Vagina (tissue), 2 donors: Measurements from ENCODE around the gene CCDC188. TPM values are rescaled to one million over a fixed set of nuclear protein-coding genes. Genes with fewer than 3 reads are reported as not detected.

Source experiments
- DNase-seq, 2 donors: peaks; one replicate each; pipeline ENCODE4 v3.0.0-alpha.2; 2017; ENCODE audit errors: extremely low spot score in 2 of 2
- H3K27ac ChIP-seq: fragments of 200-600 bp; sonication (generic); one replicate; pipeline ENCODE4 v1.5.1; 2019
- H3K27me3 ChIP-seq: fragments of 200-600 bp; sonication (generic); one replicate; pipeline ENCODE4 v1.5.1; 2019
- H3K36me3 ChIP-seq, 2 donors: fragments of 200-600 bp; sonication (generic); one replicate each; pipeline ENCODE4 v1.5.1; 2017 to 2019
- H3K4me1 ChIP-seq: fragments of 200-600 bp; sonication (generic); one replicate; pipeline ENCODE4 v1.5.1; 2019
- H3K4me3 ChIP-seq, 2 donors: fragments of 200-600 bp; sonication (generic); 1 replicate in 1 of 2; 2 replicates in 1 of 2; pipeline ENCODE4 v1.5.1; 2016 to 2019
- H3K9me3 ChIP-seq: fragments of 200-600 bp; sonication (generic); one replicate; pipeline ENCODE4 v1.5.1; 2019
- POLR2A ChIP-seq, 2 donors: fragments of 450-650 bp; IDR thresholded peaks; one replicate each; pipeline ENCODE4 v1.6.1; 2017; ENCODE audit warnings: antibody characterized with exemption in 2 of 2, mild to moderate bottlenecking in 2 of 2, moderate library complexity in 2 of 2
- POLR2AphosphoS5 ChIP-seq, 2 donors: sonication (generic); formaldehyde crosslinking; IDR thresholded peaks; one replicate each; pipeline ENCODE4 v1.9.0; 2017; ENCODE audit warnings: antibody characterized with exemption in 2 of 2, mild to moderate bottlenecking in 2 of 2, low read depth in 1 of 2; ENCODE audit not compliant: insufficient read depth in 1 of 2
- intact Hi-C: fragments of 100-400 bp; cut with DNase I; formaldehyde crosslinking; loops from one replicate; pipeline ENCODE4 v1.15.1; 2023
- total RNA-seq: library from RNA; depleted of rRNA; stranded (reverse); fragments of >200 nt; gene quantifications from one replicate; pipeline ENCODE4 v1.2.3, GENCODE V29; 2016
- TF ChIP-seq, protein P1 (sequence below), 3 experiments: fragments of 450-650 bp in 2 of 3; fragments of 200-600 bp in 1 of 3; sonication (generic) in 1 of 3; IDR thresholded peaks; one replicate each; pipeline ENCODE4 v1.5.1; 2017 to 2019; ENCODE audit warnings: antibody characterized with exemption in 3 of 3, mild to moderate bottlenecking in 2 of 3, moderate library complexity in 2 of 3

Gene CCDC188
- total RNA-seq, 1 donor from 2014 or later: not detected

DNA sequence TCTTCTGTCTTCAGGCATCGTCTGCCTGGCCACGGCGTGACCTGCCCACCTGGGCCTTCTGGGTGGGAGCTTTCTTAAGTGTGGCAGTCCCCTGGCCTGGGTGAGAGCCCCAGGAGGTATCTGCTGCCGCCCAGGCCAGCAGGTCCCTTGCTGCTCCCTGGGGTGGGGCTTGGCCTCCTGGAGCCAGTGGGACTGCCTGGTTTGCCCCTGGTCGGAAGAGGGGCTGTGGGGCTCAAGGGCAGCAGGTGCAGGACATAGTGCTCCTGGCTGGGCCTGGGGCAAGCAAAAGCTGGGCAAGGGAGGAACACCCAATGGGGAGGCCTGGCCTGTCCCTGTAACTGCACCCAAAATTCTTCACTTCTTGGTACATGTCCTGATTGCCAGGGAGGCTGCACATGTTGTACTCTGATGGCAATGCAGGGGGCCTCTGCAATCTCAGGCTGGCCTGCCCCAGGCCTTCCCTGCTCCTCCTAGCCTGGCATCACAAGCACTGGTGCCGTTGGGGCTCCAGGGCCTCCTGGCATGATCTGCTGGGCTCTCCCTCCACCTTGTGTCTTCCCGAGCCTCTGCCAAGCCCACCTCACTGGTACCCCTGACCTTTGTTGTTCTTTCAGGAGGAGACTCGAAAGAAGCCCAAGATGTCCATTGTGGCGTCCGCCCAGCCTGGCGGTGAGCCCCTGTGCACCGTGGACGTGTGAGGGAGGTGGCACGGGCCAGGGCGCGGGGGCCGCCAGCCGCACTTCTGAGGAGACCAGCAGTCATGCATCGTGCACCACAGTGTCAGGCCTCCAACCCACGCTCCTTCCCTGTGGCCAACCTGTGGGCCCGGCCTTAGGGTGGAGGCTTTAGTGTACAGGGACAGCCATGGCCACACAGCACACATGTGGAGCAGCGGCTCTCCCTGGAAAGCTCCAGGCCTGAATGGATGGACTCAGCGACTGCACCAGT, 41.2 kb downstream of the CCDC188 start:
- no peak for DNase-seq
- intact Hi-C loops: loop anchor here (10.0 kb wide), 1 partner anchor 1965 kb away; no protein-coding TSS in a partner anchor
- peaks cover 0 to 91% of the 10 kb centered on the region in 2 donors for H3K36me3 ChIP-seq
- no peaks in the 10 kb centered on the region for H3K4me1 ChIP-seq
- no peak overlapping the region for H3K27ac ChIP-seq
- H3K4me3 ChIP-seq: no peak overlapping the region
- H3K27me3 ChIP-seq: no peaks in the 10 kb centered on the region
- H3K9me3 ChIP-seq: no peaks in the 10 kb centered on the region
- TF ChIP-seq, protein P1, sequence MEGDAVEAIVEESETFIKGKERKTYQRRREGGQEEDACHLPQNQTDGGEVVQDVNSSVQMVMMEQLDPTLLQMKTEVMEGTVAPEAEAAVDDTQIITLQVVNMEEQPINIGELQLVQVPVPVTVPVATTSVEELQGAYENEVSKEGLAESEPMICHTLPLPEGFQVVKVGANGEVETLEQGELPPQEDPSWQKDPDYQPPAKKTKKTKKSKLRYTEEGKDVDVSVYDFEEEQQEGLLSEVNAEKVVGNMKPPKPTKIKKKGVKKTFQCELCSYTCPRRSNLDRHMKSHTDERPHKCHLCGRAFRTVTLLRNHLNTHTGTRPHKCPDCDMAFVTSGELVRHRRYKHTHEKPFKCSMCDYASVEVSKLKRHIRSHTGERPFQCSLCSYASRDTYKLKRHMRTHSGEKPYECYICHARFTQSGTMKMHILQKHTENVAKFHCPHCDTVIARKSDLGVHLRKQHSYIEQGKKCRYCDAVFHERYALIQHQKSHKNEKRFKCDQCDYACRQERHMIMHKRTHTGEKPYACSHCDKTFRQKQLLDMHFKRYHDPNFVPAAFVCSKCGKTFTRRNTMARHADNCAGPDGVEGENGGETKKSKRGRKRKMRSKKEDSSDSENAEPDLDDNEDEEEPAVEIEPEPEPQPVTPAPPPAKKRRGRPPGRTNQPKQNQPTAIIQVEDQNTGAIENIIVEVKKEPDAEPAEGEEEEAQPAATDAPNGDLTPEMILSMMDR (IDR thresholded peaks at IDR 0.05): no peak
- TF ChIP-seq POLR2AphosphoS5 (IDR thresholded peaks at IDR 0.05; ENCODE audit: insufficient read depth in 1 of 2, low read depth in 1 of 2) (peak in 1 of 2 donors; percentile 15), POLR2A (IDR thresholded peaks at IDR 0.05) (no peak)

DNA sequence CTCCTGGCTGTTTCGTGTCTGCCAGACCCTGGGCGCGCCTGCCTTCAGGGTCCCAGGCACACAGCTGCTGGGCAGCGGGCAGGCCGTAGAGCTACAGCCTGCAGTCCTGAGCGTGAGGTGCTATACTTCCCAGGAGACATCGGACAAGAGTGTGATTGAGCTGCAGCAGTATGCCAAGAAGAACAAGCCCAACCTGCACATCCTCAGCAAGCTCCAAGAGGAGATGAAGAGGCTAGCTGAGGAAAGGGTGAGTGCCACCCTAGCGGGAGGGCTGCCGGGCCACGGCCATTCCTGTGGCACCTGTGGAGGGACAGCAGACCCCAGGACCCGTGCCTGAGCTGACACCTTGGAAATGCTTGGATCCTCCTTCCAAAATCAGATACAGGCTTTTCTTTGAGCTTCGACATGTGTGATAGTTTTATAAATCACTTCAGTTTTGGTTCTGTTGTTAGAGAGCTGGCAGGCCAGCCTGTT, 42.1 kb downstream of the CCDC188 start:
- Histone ChIP-seq H3K27ac (no peak overlapping the region), H3K36me3 (peaks cover 0 to 86% of the 10 kb centered on the region in 2 donors)
- intact Hi-C loops: no loop called here

DNA sequence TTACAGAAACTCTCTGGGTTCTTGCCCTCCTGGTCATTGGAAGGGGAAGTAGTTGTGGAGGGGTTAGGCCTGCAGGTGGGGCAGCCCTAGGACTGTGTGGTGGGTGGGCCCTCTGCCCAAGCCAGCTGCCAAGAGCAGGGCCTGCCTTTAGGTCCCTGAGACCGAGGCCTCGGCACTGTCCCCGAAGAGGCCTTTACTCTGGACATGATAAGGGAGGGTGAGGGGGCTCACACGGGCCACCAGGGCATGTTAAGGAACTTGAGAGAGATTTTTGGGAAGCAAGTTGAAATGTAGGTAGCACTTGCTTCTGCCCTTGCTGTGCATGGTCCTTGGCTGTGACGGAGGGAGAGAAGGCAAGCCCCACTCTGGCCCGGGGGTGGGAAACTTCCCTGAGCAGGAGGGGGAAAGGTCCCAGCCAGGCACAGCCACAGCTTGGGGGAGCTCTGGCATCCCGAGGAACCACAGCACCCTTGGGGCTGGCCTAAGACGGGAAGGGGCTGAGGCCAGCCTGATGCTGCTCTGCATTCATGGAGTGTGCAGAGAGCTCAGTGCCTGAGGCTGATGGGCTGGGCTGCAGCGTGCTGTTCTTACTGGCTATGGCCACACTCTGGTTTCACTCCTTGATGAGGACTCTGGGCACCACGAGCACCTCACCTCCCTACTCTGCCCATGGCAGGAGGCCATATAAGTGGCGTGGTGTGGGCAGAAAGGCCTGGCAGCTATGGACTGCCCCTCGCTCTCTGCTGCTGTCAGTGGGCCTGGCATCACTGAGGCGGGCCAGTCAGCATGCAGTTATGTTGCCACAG, 42.7 kb downstream of the CCDC188 start:
- Histone ChIP-seq H3K36me3 (peaks cover 0 to 81% of the 10 kb centered on the region in 2 donors), H3K27me3 (no peaks in the 10 kb centered on the region), H3K4me3 (no peak overlapping the region), H3K27ac (no peak overlapping the region), H3K4me1 (no peaks in the 10 kb centered on the region), H3K9me3 (no peaks in the 10 kb centered on the region)
- no peak for DNase-seq
- intact Hi-C loops: no loop called here
- TF ChIP-seq, protein P1 (IDR thresholded peaks at IDR 0.05): no peak
- TF ChIP-seq POLR2A (IDR thresholded peaks at IDR 0.05): no peak
- TF ChIP-seq POLR2AphosphoS5 (IDR thresholded peaks at IDR 0.05; ENCODE audit: insufficient read depth in 1 of 2, low read depth in 1 of 2): no peak

More for the DNA sequence above, 42.1 kb downstream of the CCDC188 start:
- H3K4me1 ChIP-seq: no peaks in the 10 kb centered on the region
- H3K27me3 ChIP-seq: no peaks in the 10 kb centered on the region
- DNase-seq: no peak
- TF ChIP-seq, protein P1 (IDR thresholded peaks at IDR 0.05): no peak
- TF ChIP-seq POLR2AphosphoS5 (IDR thresholded peaks at IDR 0.05; ENCODE audit: insufficient read depth in 1 of 2, low read depth in 1 of 2): no peak
- no peak for TF ChIP-seq POLR2A (IDR thresholded peaks at IDR 0.05)
- H3K9me3 ChIP-seq: no peaks in the 10 kb centered on the region
- H3K4me3 ChIP-seq: no peak overlapping the region

DNA sequence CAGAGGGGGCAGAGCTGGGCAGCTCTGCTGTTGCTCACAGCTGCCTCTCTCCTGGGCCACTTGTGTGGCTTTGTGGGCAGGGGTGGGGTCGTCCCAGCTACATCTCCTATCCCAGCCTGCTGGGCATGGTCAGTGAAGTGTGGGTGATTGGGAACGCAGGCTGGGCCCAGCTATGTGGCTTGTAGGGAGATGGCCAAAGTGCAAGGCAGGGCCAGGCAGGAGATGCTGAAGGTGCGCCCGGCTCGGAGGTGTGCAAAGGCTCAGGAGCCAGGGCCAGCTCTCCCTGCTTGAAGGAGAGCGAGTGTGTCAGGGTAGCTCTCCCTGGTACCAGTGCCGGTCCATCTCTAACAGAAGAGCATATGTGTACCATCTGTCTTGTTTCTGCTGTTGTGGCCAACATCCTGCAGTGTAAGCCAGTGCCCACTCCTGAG, 43.4 kb downstream of the CCDC188 start:
- Histone ChIP-seq H3K9me3 (no peaks in the 10 kb centered on the region), H3K4me1 (no peaks in the 10 kb centered on the region), H3K4me3 (no peak overlapping the region), H3K27ac (no peak overlapping the region), H3K27me3 (no peaks in the 10 kb centered on the region), H3K36me3 (peaks cover 0 to 77% of the 10 kb centered on the region in 2 donors)
- intact Hi-C loops: no loop called here
- TF ChIP-seq, protein P1 (IDR thresholded peaks at IDR 0.05): no peak
- TF ChIP-seq POLR2AphosphoS5 (IDR thresholded peaks at IDR 0.05; ENCODE audit: insufficient read depth in 1 of 2, low read depth in 1 of 2) (no peak), POLR2A (IDR thresholded peaks at IDR 0.05) (no peak)
- no peak for DNase-seq
